GM12891 (cell line): ENCODE measurements around the gene NMU.

Experiments used
- DNase-seq: peaks from one replicate; pipeline ENCODE4 v3.0.0; 2011; ENCODE audit warnings: low spot score; ENCODE audit not compliant: insufficient read length
- FAIRE-seq: peaks from 2 replicates; lab custom pipeline; 2011; peaks lifted over from hg19 to GRCh38; lab: Jason Lieb, UNC
- PAX5 ChIP-seq: IDR thresholded peaks from 2 replicates; pipeline ENCODE4 v1.6.1; 2011; ENCODE audit warnings: low read length, moderate library complexity, mild to moderate bottlenecking; ENCODE audit not compliant: insufficient read depth, severe bottlenecking
- POLR2A ChIP-seq: IDR thresholded peaks from 2 replicates; pipeline ENCODE4 v1.6.1; 2011; ENCODE audit warnings: low read depth, low read length, control low read depth
- POLR2AphosphoS5 ChIP-seq: IDR thresholded peaks from 2 replicates; pipeline ENCODE4 v1.6.1; 2011; ENCODE audit warnings: low read depth, low read length, control low read depth
- POU2F2 ChIP-seq: IDR thresholded peaks from 2 replicates; pipeline ENCODE4 v1.6.1; 2011; ENCODE audit warnings: low read depth, mild to moderate bottlenecking, control low read depth, low read length, moderate library complexity
- SPI1 ChIP-seq: IDR thresholded peaks from 2 replicates; pipeline ENCODE4 v1.6.1; 2011; ENCODE audit warnings: low read depth, low read length, control low read depth
- TAF1 ChIP-seq: IDR thresholded peaks from 2 replicates; pipeline ENCODE4 v1.6.1; 2011; ENCODE audit warnings: low read depth, low read length, control low read depth

Gene NMU

DNA sequence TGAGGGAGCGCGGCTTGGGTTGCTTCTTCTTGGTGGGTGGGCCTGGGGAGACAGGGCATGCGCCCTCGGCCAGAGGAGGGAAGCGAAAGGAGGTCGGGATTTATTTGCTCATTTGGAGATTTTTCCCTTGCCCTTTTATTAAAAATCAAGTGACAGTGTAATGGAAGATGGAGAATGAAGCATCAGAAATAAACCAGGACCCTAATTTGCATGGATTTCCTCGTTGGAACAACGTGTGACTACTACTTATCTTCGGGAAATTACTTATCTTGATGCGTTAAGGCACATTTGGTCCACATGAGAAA is 88.7 kb downstream of the NMU start:
- no peak for DNase-seq
- no peak for FAIRE-seq
- TF ChIP-seq POU2F2 (no peak), TAF1 (no peak), POLR2A (no peak), SPI1 (no peak), POLR2AphosphoS5 (no peak), PAX5 (no peak)

- TF ChIP-seq SPI1 = no peak
- TF ChIP-seq POU2F2 = no peak
- no peak; the same call in 1 of the 2 replicates for TF ChIP-seq POLR2A
- TF ChIP-seq PAX5 = no peak
- TF ChIP-seq TAF1 = no peak
- TF ChIP-seq POLR2AphosphoS5 = no peak
- DNase-seq (peak; percentile 74), FAIRE-seq (peak; percentile 77)
These were observed 89.2 kb downstream of the NMU start, which contains the start of gene CLOCK for GRCh38 chr4:55546756-55547465. TSS of gene CLOCK (minus strand) at chr4:55546909. CDS start at chr4:55482785, 64,124 bp downstream.

- TF ChIP-seq PAX5 (no peak), SPI1 (no peak), POLR2A (no peak), TAF1 (no peak), POLR2AphosphoS5 (no peak), POU2F2 (no peak)
- DNase-seq (no peak), FAIRE-seq (no peak)
These were observed 89.7 kb downstream of the NMU start for GRCh38 chr4:55546506-55546755.

DNA sequence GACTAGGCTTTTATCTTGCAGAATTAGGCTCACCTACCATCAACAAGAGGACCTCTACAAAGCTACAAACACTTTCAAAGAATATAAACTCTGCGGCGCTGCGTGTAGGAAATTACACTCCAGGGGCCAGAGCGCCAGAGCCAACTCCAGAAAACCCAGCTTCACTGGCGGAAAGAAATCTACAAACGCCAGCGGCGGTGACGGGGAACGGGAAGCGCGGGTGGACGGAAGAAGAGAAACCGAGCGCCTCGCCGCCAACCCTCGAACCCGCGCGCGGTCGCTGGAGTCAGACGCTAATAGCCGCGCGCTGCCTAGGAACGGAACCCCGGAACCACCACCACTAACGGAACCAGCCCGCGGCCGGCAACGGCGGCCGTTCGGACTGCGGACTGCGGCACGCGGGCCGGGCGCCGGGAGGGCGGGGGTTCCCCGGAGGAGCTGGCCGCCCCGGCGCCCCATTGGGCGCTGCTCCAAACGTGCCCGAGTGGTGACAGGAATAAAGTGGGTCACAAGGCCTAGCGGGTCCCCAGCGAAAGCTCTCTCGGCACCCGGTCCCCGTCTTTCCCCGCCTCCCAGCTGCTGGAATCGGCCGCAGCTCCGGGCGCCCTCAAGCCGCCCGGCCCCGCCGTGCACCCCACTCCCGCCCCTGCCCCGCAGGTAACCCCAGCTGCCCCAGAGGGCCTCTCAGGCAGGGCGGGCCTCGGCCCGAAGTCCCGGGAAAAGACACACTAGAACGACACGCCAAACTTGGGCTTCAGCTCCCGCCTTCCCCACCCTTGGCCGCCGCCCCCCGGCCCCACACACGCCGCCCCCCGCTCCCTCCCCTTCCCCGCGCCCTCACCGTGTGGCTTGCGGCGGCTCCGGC is 90.2 kb downstream of the NMU start:
- FAIRE-seq (peak; percentile 93), DNase-seq (peak; percentile 41)
- TF ChIP-seq PAX5 (no peak), TAF1 (no peak; the same call in 1 of the 2 replicates), POLR2A (peak; percentile 50; the same call in 1 of the 2 replicates), POU2F2 (peak; percentile 41; the same call in 1 of the 2 replicates), POLR2AphosphoS5 (peak; percentile 74)
